Cardiac fibroblast (primary cell): Measurements from ENCODE around the gene UBE2U.

Source experiments
- DNase-seq, 2 donors: peaks; one replicate each; pipeline versions ENCODE4 v3.0.0 to v3.0.0-alpha.2; 2010; ENCODE audit warnings: low read depth in 2 of 2
- H3K4me3 ChIP-seq, 2 donors: replicated peaks in 1 of 2; 1 replicate in 1 of 2; 2 replicates in 1 of 2; pipeline ENCODE4 v1.5.1; 2011; ENCODE audit warnings: low read depth in 2 of 2, low read length in 2 of 2, mild to moderate bottlenecking in 2 of 2, moderate library complexity in 1 of 2
- TF ChIP-seq, protein P1 (sequence below): IDR thresholded peaks from one replicate; pipeline ENCODE4 v1.5.1; 2011; ENCODE audit warnings: low read depth, mild to moderate bottlenecking, low read length, inconsistent platforms

Gene UBE2U

DNA sequence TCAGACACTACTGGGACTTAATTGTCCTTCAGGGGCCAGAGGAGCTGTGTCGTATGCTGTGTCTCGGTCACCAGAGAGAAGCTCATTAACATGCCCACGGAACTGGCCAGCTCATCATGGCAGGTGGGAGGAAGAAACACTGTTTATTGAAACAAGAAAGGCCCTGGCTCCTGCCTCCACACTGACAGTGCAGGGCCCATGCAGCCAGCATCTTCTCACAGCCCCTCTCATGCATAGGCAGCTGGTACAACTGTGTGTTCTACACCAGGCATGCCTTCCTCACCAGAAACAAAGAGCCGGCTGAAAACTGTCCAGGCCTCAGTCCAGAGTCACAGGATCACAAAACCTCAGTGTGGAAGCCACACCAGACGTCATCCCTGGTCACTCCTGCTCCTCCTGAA lies 106.0 kb downstream of the UBE2U start:
- no peak overlapping the region for H3K4me3 ChIP-seq
- TF ChIP-seq, protein P1, sequence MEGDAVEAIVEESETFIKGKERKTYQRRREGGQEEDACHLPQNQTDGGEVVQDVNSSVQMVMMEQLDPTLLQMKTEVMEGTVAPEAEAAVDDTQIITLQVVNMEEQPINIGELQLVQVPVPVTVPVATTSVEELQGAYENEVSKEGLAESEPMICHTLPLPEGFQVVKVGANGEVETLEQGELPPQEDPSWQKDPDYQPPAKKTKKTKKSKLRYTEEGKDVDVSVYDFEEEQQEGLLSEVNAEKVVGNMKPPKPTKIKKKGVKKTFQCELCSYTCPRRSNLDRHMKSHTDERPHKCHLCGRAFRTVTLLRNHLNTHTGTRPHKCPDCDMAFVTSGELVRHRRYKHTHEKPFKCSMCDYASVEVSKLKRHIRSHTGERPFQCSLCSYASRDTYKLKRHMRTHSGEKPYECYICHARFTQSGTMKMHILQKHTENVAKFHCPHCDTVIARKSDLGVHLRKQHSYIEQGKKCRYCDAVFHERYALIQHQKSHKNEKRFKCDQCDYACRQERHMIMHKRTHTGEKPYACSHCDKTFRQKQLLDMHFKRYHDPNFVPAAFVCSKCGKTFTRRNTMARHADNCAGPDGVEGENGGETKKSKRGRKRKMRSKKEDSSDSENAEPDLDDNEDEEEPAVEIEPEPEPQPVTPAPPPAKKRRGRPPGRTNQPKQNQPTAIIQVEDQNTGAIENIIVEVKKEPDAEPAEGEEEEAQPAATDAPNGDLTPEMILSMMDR: no peak

DNA sequence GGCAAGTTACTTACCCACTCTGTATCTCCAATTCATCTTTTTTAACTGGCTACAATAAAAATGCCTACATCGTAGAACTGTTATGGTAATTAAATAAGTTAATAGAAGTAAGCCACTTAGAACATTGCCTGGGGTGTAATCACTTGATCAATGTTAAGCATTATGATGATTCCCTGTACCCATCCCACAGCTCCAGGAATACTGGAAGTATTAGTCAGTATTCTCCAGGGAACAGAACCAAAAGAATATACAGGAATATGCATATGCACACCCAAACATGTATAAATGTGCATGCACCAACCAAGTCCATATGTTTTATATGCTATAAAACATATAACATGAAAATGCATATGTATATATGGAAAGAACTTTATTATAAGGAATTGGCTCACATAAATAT lies 107.3 kb downstream of the UBE2U start:
- TF ChIP-seq, protein P1: no peak
- H3K4me3 ChIP-seq: no peak overlapping the region
- no peak for DNase-seq

More for the DNA sequence above, 106.0 kb downstream of the UBE2U start:
- DNase-seq: no peak

DNA sequence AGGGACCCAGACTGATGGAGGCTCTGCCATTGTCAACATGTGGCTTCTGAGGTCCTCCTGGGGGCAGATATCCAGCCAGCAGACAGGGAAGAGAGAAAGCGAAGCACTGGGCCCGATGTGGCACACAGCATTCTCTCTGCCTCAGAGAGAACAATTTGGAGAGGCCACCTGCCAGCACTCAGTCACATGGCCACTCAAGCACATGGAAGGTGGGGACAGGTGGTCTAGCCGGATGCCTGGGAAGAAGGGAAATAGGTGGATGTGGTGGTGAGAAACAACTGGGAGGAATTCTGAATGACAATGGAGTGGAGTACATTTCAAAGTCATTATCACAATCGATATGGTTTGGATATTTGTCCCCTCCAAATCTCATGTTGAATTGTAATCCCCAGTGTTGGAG lies 109.0 kb downstream of the UBE2U start:
- DNase-seq: no peak
- TF ChIP-seq, protein P1: no peak
- H3K4me3 ChIP-seq: no peak overlapping the region

DNA sequence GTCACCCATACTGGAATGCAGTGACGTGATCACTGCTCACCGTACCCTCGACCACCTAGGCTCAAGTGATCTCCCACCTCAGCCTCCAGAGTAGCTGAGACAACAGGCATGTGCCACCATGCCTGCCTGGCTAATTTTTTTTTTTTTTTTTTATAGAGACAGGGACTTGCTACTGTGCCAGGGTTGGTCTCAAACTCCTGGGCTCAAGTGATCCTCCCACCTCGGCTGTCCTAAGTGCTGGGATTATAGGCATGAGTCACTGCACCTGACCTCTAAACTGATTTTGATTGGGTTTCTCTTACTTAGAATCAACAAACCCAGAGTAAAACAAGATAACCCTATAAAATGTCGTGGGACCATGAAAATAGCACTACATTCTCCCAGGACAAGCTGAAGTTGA lies 112.0 kb downstream of the UBE2U start:
- TF ChIP-seq, protein P1: no peak
- DNase-seq: no peak
- H3K4me3 ChIP-seq: no peak overlapping the region
